Activated CD4-positive, alpha-beta T cell treated with anti-CD3 and anti-CD28 coated beads, Interleukin-2, amount 50 U/mL, for 16 hours (primary cell): Measurements from ENCODE around the gene EID2.

ENCODE experiments used
- DNase-seq: peaks from one replicate; pipeline ENCODE4 v3.0.0-alpha.2; 2020

Gene EID2

DNA sequence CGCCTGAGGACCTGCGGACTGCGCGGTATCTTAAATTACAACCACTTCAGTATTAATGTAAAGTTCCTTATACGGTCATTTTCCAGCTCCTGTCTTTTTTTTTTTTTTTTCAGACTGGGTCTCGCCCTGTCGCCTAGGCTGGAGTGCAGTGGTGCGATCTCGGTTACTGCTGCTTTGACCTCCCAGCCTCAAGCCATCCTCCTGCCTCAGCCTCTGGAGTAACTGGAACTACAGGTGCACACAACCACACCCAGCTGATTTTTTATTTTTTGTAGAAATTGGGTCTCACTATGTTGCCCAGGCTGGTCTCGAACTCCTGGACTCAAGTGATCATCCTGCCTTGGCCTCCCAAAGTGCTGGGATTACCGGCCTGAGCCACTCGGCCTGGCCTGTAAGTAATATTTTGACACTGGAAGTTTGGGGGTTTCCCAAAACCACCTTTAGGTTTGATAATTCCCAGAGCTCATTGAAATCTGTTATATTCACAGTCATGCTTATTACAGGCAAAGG, 6.9 kb downstream of the EID2 start:
- DNase-seq, result no peak

DNA sequence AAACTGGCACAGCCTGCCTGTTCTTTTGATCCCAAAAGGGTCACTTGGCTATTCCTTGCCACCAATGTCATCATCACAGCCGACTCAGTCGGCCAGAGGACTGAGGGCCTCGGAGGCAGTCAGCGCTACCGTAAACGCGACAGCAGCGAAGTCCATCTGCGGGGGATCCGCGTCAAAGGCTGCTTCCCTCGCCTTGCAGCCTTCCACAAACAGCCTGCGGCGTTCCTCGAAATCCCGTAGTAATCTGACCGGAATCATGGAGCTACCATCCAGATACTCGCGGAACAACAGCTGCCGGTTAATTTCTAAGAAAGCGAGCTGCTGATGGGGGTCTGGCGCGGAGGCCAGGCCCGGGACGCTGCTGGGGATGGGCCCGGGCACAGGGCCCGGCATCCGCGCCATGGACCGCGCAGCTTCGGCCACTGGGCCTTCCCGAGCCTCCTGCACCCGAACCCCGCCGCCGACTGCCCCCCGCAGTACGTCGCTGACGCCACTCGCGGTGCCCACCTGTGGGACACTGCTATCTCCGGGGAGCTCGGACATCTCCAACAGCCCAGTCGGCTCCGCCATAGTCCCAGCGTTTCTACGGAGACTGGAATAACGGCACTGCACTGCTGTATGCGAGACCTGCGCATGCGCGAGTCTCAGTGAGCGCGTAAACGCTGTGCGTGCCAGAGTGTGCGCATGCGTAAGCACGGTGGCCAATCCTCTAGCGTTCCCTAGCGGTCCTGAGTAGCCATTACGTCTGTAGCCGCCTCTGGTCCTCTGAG, 7.5 kb downstream of the EID2 start, which contains the start of gene EID2B:
Gene EID2B (minus strand): TSS at position 620 of the 770 bp plus-strand sequence. CDS start 50 bp downstream, at position 570.
- DNase-seq, result peak; percentile 97

GRCh38 chr19:39531834-39532232, 8.1 kb downstream of the EID2 start:
- DNase-seq, result no peak

GRCh38 chr19:39525205-39525604, 14.8 kb downstream of the EID2 start:
- DNase-seq, result no peak

- DNase-seq, result no peak
Observed at GRCh38 chr19:39524495-39524894, 15.5 kb downstream of the EID2 start.

GRCh38 chr19:39520541-39521484, 19.1 kb downstream of the EID2 start:
- no peak for DNase-seq

DNA sequence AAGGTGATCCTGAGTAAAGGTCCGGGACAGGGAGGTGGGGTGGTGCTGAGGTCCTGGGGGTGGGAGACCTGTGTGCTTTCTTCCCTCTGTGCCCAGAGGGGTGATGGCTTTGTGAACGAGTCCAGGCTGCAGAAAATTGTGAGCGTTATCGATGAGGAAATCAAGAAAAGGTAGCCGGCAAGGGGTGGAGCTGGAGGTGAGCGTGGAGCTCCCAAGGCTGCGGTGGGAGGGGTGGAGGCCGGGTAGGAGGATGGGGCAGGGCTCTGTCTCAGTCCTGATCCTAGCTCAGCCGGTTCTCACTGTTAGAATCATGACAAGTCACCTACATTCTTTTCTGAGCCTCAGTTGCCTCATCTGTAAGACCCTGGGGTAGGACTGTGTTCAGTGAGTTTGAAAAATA, 21.0 kb downstream of the EID2 start:
- DNase-seq, result no peak

DNA sequence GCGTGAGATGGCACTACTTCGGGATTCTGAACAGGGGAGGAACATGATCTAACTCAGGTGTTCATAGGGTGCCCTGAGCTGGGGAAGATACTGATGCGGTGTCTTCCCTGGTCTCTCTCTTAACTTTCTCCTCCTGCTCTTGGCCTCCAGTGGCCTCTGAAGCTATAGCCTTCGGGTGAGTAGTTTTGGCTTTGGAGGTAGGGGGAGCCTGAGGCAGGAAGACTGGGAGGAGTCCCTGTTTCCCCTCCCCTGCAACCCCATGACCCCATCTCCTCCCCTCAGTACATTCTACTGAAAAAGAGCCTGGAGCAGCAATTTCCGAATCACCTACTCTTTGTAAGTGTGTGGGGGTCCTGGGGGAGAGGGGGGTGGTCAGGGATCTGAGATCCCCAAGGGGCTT, 21.5 kb downstream of the EID2 start:
- no peak for DNase-seq

DNA sequence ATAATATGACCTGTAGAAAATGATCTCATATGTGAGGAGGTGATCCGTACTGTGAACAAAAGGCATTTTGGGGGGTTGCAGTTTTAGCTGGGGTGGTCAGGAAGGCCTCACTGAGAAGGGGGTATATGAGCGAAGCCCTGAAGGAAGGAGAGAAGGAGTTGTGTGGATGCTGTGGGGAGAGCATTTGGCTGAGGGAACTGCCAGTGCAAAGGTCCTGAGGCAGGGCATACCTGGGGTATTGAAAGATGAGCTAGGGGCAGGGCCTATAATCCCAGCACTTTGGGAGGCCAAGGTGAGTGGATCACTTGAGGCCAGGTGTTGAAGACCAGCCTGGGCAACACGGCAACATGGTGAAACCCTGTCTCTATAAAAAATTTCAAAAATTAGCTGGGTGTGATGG, 22.5 kb downstream of the EID2 start:
- DNase-seq, result no peak

DNA sequence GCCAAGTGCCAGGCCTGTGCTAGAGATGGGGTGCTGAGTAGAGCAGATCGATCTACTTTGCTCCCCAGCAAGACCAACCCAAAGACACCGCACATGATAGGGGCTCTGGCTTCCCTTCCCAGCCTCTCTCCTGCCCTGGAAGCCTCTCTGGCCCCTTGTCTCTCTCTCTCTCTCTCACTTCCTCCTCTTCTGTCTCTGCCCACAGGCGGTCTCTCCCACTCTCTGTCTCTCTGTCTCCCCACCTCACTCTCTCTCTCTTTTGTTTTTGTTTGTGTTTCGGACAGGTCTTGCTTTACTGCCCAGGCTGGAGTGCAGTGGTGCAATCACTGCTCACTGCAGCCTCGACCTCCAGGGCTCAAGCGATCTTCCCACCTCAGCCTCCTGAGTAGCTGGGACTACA, 23.7 kb downstream of the EID2 start:
- no peak for DNase-seq

DNA sequence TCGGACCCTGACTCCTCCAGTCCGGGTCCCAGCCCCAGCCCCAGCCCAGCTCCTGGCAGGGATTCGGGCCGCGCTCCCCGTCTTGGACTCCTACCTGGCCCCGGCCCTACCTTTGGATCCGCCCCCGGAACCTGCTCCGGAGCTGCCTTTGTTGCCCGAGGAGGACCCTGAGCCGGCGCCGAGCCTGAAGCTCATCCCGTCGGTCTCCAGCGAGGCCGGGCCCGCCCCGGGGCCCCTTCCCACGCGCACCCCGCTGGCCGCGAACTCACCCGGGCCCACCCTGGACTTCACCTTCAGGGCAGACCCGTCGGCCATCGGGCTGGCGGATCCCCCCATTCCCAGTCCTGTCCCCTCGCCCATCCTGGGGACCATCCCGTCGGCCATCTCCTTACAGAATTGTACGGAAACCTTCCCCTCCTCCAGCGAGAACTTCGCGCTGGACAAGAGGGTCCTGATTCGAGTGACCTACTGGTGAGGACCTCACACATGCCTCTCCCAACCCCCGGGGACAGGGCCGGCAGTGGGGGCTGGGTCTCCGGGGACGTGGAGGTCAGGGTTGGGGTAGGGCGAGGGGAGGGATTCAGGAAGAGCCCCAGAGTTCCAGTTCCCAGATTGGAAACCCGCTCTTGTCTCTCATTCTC, 24.3 kb downstream of the EID2 start:
- DNase-seq, result no peak

GRCh38 chr19:39514840-39515550, 25.0 kb downstream of the EID2 start, which contains the start of gene SELENOV:
SELENOV (plus strand) TSS chr19:39515139; CDS start chr19:39515213, 74 bp downstream.
- DNase-seq, result no peak

DNA sequence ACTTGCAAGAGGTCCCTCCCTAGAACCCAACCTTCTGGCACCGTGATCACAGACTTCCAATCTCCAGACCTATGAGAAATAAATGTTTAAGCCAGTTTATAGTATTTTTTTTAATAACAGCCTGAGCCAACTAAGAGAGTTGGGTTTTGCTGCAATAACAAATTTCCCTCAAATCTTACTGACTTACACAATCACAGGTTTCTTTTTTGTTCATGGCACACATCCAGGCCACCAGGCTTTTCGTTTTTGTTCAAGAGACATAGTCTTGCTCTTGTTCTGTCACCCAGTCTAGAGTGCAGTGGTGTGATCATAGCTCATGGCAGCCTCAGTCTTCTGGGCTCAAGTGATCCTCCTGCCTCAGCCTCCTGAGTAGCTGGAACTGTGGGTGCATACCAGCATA, 27.0 kb downstream of the EID2 start:
- no peak for DNase-seq

DNA sequence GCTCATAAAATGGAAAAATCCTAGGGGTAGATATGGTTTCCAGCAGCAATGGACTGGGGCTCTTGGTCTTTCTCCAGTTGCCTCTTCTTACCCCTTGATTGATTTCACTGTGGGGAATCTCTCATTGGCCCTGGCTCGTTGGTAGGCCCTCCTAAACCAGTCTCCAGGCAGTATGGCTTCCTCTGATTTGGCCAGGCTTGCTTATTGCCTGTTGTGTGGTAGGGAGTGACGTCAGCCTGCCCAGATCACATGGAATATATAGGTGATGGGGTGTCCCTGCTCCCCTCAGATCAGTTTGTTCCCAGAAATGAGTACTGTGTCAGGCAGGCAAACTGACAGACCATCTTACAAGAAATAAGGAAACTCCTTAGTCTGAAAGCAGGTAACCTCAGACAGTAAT, 30.7 kb downstream of the EID2 start:
- DNase-seq, result no peak

DNA sequence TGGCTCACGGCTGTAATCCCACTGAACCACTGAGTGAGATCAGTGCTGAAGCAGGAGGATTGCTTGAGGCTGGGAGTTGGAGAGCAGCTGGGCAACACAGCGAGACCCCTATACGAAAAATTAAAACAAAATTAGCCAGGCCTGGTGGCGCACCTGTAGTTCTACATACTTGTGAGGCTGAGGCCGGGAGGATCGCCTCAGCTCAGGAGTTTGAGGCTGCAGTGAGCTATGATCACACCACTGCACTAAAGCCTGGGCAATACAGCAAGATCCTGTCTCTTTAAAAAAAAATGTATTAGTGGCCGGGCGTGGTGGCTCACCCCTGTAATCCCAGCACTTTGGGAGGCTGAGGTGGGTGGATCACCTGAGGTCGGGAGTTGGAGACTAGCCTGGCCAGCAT, 31.3 kb downstream of the EID2 start:
- DNase-seq, result no peak

DNA sequence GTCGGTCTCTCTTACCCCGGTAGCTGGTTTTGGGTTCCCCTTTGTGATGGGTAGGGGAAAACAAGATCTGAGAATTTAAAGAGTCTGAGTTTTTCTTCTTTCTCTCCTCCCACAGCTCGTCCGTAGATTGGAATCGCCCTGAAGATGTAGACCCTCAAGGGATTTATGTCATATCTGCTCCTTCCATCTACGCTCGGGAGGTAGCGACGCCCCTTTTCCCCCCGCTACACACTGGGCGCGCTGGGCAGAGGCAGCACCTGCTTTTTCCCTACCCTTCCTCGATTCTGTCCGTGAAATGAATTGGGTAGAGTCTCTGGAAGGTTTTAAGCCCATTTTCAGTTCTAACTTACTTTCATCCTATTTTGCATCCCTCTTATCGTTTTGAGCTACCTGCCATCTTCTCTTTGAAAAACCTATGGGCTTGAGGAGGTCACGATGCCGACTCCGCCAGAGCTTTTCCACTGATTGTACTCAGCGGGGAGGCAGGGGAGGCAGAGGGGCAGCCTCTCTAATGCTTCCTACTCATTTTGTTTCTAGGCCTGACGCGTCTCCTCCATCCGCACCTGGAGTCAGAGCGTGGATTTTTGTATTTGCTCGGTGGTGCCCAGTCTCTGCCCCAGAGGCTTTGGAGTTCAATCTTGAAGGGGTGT, 32.1 kb downstream of the EID2 start:
- no peak for DNase-seq

- peak; percentile 67 for DNase-seq
Observed at GRCh38 chr19:39506944-39507714, 32.8 kb downstream of the EID2 start.

- DNase-seq, result no peak
Observed at GRCh38 chr19:39506598-39506943, 33.4 kb downstream of the EID2 start.

DNA sequence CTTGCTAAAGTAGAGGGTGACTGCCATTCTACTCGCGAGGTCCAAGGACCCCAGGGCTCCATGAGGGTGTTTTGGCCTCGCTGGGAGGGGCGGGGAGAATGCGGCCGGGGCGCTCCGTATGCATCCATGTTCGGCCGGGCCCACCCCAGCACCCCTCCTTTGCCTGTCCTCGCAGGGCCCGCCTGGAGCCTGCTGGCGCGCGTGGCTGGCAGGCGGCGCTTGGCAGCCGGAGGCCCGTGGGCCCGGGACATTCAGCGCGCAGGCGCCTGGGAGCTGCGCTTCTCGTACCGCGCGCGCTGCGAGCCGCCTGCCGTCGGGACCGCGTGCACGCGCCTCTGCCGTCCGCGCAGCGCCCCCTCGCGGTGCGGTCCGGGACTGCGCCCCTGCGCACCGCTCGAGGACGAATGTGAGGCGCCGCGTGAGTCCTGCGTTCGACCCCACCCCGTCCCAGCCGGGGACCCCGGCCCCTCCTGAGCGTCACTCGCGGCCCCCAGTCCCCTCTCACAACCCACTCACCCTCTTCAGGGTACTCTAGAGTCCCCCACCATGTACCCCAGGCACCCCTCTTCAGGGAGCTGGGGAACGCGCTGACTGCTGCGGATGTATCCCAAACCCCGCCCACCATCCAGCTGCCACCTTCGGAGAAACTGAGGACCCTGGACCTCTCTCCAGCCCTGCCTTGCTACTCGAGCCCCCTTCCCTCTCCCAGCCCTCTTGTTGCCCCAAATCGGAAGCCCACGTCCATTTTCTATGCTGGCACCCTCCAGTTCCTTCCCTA, 37.1 kb downstream of the EID2 start:
- DNase-seq, result peak; percentile 78

DNA sequence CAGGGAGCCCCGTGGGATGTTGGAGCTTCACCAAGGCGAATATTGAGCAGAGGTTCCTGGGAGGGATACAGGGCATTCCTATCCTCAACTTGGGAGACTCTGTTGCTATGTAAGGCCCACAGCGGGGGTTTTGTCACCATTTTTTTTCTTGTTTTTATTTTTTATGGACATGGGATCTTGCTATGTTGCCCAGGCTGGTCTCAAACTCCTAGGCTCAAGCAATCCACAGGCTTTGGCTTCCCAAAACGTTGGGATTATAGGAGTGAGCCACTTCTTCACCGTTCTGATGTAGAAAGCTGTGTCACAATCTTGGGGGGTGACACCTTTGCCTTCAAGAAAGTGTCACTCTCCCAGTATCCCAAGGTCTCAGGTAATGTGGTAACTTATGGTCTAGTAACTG, 38.6 kb downstream of the EID2 start:
- no peak for DNase-seq
